Neural crest cell (in vitro differentiated cells): ENCODE measurements around the gene NPAS2. TPM values are rescaled to one million over a fixed set of nuclear protein-coding genes. Genes with fewer than 3 reads are reported as not detected.

Experiments
- DNase-seq: peaks from one replicate; pipeline ENCODE4 v3.0.0; 2021; ENCODE audit warnings: low read depth, mixed read lengths, low spot score
- H3K27ac Mint-ChIP-seq: one replicate; pipeline ENCODE4 v1.8.0; 2021; ENCODE audit warnings: mild to moderate bottlenecking, mixed read lengths; ENCODE audit not compliant: unreplicated experiment
- H3K27me3 Mint-ChIP-seq: 2 replicates; pipeline ENCODE4 v1.8.0; 2021; ENCODE audit warnings: low read depth, mild to moderate bottlenecking, mixed read lengths
- H3K36me3 Mint-ChIP-seq: 2 replicates; pipeline ENCODE4 v1.8.0; 2021; ENCODE audit warnings: low read depth, mild to moderate bottlenecking, mixed read lengths
- H3K4me1 Mint-ChIP-seq: 2 replicates; pipeline ENCODE4 v1.8.0; 2021; ENCODE audit warnings: mixed read lengths
- H3K4me3 Mint-ChIP-seq: one replicate; pipeline ENCODE4 v1.8.0; 2021; ENCODE audit warnings: mild to moderate bottlenecking, mixed read lengths
- H3K9me3 Mint-ChIP-seq: 2 replicates; pipeline ENCODE4 v1.8.0; 2021; ENCODE audit warnings: mixed read lengths
- total RNA-seq: library from RNA; stranded (reverse); gene quantifications from 2 replicates; pipeline ENCODE4 v1.2.1, GENCODE V29; 2021
- TF ChIP-seq, protein P1 (sequence below): fragments of 200-600 bp; sonication (generic); conservative IDR thresholded peaks from 2 replicates; pipeline ENCODE4 v1.5.0; 2021; ENCODE audit warnings: antibody characterized with exemption, mild to moderate bottlenecking

Gene NPAS2
- total RNA-seq, 1 donor from 2014 or later: 2.6 TPM

DNA sequence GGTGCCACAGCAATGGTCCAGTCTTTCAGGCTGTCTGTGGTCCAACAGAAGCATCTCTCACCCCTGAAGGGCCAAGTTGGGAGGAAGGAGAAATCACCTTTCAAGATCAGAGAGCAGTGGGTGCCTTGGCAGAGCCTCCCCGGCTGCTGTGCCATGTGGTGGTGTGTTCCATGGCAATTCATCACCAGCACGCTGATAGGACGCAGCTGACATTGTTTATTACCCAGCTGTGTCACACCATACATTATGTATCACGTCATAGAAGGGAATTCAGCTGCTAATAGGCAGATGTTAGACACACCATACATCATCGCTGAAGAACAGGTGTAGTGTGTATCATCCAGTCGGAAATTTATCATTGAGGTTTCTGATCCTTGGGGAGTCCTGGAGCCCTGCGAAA, 152.5 kb downstream of the NPAS2 start:
- DNase-seq: no peak
- Mint-ChIP-seq H3K9me3 (no peaks in the 10 kb centered on the region), H3K27ac (no peak overlapping the region), H3K4me1 (peaks cover 10% of the 10 kb centered on the region), H3K36me3 (no peaks in the 10 kb centered on the region), H3K27me3 (no peaks in the 10 kb centered on the region), H3K4me3 (no peak overlapping the region)
- TF ChIP-seq, protein P1, sequence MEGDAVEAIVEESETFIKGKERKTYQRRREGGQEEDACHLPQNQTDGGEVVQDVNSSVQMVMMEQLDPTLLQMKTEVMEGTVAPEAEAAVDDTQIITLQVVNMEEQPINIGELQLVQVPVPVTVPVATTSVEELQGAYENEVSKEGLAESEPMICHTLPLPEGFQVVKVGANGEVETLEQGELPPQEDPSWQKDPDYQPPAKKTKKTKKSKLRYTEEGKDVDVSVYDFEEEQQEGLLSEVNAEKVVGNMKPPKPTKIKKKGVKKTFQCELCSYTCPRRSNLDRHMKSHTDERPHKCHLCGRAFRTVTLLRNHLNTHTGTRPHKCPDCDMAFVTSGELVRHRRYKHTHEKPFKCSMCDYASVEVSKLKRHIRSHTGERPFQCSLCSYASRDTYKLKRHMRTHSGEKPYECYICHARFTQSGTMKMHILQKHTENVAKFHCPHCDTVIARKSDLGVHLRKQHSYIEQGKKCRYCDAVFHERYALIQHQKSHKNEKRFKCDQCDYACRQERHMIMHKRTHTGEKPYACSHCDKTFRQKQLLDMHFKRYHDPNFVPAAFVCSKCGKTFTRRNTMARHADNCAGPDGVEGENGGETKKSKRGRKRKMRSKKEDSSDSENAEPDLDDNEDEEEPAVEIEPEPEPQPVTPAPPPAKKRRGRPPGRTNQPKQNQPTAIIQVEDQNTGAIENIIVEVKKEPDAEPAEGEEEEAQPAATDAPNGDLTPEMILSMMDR: no peak

DNA sequence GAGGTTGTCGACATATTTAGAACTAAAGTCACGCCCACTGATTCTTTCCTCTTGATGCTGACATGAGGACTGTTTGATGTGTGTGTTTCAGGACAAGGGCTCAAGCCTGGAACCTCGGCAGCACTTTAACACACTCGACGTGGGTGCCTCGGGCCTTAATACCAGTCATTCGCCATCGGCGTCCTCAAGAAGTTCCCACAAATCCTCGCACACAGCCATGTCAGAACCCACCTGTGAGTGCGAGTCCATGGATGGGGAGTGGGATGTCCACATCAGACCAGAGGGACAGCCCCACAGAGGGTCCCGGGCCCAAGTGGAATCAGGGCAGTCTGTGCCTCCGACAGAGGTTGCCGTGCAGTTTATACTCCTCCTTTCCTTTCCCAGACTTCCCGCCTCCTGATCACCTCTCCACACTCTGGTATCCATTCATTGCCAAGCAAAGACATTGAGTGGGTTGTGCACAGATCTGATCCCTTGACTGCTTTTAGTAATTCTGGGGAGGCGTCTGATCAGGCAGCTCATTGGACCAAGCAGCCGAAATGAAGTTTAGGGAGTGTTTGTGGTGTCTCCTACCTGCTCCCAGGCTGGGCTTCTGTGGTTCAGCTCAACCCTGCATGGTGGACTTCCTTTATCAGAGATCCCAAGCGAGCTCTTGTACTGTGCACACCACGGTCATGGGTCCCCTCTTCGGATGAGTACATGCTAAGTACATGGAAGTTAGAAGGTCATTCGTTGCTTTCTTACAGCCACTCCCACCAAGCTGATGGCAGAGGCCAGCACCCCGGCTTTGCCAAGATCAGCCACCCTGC, 155.0 kb downstream of the NPAS2 start:
- Mint-ChIP-seq H3K4me1 (peaks cover 24% of the 10 kb centered on the region), H3K27ac (no peak overlapping the region), H3K9me3 (no peaks in the 10 kb centered on the region), H3K4me3 (no peak overlapping the region), H3K36me3 (no peaks in the 10 kb centered on the region), H3K27me3 (no peaks in the 10 kb centered on the region)
- no peak for DNase-seq
- TF ChIP-seq, protein P1: no peak

DNA sequence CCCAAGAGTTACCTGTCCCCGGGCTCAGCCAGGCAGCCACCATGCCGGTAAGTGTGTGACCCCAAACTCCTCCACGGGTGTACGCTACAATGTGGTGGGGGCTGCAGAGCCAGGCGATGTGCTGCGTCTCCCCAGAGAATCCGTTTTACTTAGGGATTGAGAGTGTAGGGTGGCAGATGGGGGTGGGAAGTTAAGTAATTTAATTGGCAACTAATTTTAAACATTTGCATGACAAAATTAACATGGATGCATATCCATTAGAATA, 155.5 kb downstream of the NPAS2 start:
- no peak overlapping the region for H3K27ac Mint-ChIP-seq
- TF ChIP-seq, protein P1: no peak
- no peaks in the 10 kb centered on the region for H3K36me3 Mint-ChIP-seq
- no peaks in the 10 kb centered on the region for H3K9me3 Mint-ChIP-seq
- no peak for DNase-seq
- H3K4me1 Mint-ChIP-seq: peaks cover 24% of the 10 kb centered on the region
- H3K4me3 Mint-ChIP-seq: no peak overlapping the region
- H3K27me3 Mint-ChIP-seq: no peaks in the 10 kb centered on the region

DNA sequence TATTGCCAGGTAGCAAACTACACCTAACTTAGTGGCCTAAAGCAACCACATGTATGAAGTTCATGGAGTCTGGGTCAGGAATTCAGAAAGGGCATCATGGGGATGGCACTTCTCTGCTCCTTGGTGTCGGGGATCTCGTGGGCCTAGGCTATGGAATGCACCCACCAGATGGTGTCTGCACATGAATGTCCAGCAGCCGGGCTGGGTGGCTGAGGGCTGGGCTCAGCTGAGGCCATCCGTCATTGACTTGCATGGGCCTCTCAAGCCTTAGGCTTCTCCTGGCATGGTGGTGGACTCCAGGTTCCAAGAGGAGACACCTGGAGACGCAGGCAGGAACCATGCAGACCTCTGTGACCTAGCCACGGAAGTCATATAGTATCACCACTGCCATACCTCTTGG, 156.1 kb downstream of the NPAS2 start:
- TF ChIP-seq, protein P1: no peak
- Mint-ChIP-seq H3K27me3 (no peaks in the 10 kb centered on the region), H3K9me3 (no peaks in the 10 kb centered on the region), H3K27ac (no peak overlapping the region), H3K36me3 (no peaks in the 10 kb centered on the region), H3K4me1 (peaks cover 28% of the 10 kb centered on the region), H3K4me3 (no peak overlapping the region)
- no peak for DNase-seq

DNA sequence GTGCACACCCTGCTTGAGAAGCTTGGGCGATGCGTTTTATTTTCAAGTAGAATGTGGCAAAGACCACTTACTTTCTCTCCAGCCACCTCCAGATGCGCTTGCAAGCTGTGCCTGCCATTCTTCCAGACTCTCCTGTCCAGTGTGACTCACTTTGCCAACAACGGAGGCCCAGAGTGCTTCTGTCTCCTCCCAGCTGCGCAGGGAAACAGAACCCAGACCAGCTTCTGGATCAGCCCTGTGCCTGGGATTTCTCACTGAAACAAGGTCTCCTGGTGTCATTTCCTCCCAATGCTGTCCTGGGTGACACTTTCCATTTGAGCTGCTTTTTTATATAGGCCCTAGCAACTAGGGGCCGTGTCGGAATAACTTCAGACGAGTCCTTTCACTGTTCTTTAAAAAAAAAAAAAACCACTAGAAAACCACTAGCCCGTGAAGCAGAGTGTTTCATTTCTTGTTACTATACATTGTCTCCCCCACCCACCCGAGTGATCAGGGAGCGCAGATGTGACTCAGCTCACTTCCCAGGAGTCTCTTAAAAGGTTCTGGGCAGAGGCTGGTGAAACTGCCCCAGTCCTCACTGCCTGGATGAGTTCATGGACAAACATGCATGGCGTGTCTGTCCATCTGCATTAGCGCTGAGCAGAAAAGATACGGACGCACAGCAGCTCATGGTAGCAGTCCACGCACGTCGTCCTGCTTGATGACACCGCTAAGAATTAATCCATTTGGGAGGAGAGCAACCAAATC, 156.9 kb downstream of the NPAS2 start:
- Mint-ChIP-seq H3K4me1 (peaks cover 36% of the 10 kb centered on the region), H3K27ac (peak overlapping the region; percentile 83), H3K27me3 (no peaks in the 10 kb centered on the region), H3K4me3 (peak overlapping the region; percentile 13), H3K9me3 (no peaks in the 10 kb centered on the region), H3K36me3 (no peaks in the 10 kb centered on the region)
- TF ChIP-seq, protein P1: no peak
- no peak for DNase-seq
